Lower lobe of right lung (tissue), 2 donors: Measurements from ENCODE around the gene WBP1. TPM values are rescaled to one million over a fixed set of nuclear protein-coding genes. Genes with fewer than 3 reads are reported as not detected.

Experiments used
- ATAC-seq, 2 donors: fragments of 200-7000 bp; cut with Tn5 transposase; one replicate each; pipeline ENCODE4 v1.9.1; 2020 to 2022; ENCODE audit warnings: mild to moderate bottlenecking in 2 of 2, moderate library complexity in 2 of 2
- DNase-seq: peaks from one replicate; pipeline ENCODE4 v3.0.0-alpha.2; 2020
- H3K27ac ChIP-seq: fragments of 200-600 bp; one replicate; pipeline ENCODE4 v1.8.0; 2022
- H3K27me3 ChIP-seq: fragments of 200-600 bp; one replicate; pipeline ENCODE4 v1.8.0; 2022; ENCODE audit warnings: low read depth
- H3K36me3 ChIP-seq: fragments of 200-600 bp; one replicate; pipeline ENCODE4 v1.8.0; 2022; ENCODE audit warnings: mild to moderate bottlenecking
- H3K4me1 ChIP-seq: fragments of 200-600 bp; one replicate; pipeline ENCODE4 v1.8.0; 2022
- H3K4me3 ChIP-seq: fragments of 200-600 bp; one replicate; pipeline ENCODE4 v1.8.0; 2022; ENCODE audit warnings: mild to moderate bottlenecking
- H3K9me3 ChIP-seq: fragments of 200-600 bp; one replicate; pipeline ENCODE4 v1.8.0; 2022
- intact Hi-C: fragments of 100-400 bp; cut with DNase I; formaldehyde crosslinking; loops from one replicate; pipeline ENCODE4 v1.11.0; 2022
- total RNA-seq: library from RNA; stranded (reverse); fragmentation: NEBNext Ultra II Directional; extraction: Animal tissue kit (Norgen Biotek cat#: 25700); gene quantifications from one replicate; pipeline ENCODE4 v1.2.1, GENCODE V29; 2021
- TF ChIP-seq, protein P1 (sequence below): fragments of 200-600 bp; IDR thresholded peaks from one replicate; pipeline ENCODE4 v1.8.0; 2022; ENCODE audit warnings: antibody characterized with exemption, mild to moderate bottlenecking
- donor health status: DM: no; HTN: yes; CAD: no; lungs with severe emphysema.

Gene WBP1
- total RNA-seq, 1 donor from 2014 or later = 60.1 TPM

DNA sequence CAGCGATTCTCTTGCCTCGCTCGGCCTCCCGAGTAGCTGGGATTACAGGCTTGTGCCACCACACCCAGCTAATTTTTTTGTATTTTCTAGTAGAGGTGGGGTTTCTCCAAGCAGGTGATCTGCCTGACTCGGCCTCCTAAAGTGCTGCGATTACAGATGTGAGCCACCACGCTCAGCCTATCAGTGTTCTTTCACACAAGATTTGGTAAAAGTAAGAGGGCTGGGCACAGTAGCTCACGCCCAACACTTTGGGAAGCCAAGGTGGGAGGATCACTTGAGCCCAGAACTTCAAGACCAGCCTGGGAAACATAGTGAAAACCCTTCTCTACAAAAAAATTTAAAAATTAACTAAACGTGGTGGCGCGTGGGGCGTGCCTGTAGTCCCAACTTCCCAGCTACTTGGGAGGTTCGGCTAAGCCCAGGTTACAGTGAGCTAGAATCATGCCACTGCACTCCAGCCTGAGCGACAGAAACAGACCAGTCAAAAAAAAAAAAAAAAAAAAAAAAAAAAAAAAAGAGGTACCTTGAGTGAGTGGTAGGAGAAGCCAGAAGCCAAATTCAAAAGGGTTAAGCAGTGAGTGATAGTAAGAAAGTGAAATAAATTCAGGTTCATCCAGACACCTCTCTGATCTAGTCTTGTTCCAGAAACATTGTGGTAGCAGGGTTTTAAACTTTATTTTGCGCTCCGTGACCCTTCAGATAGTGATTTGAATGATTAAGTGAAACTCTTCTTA is 13.3 kb downstream of the WBP1 start:
- peak overlapping the region; percentile 81 for H3K4me3 ChIP-seq
- no peaks in the 10 kb centered on the region for H3K27me3 ChIP-seq
- H3K4me1 ChIP-seq = peaks cover 19% of the 10 kb centered on the region
- peak overlapping the region; percentile 88 for H3K27ac ChIP-seq
- TF ChIP-seq, protein P1, sequence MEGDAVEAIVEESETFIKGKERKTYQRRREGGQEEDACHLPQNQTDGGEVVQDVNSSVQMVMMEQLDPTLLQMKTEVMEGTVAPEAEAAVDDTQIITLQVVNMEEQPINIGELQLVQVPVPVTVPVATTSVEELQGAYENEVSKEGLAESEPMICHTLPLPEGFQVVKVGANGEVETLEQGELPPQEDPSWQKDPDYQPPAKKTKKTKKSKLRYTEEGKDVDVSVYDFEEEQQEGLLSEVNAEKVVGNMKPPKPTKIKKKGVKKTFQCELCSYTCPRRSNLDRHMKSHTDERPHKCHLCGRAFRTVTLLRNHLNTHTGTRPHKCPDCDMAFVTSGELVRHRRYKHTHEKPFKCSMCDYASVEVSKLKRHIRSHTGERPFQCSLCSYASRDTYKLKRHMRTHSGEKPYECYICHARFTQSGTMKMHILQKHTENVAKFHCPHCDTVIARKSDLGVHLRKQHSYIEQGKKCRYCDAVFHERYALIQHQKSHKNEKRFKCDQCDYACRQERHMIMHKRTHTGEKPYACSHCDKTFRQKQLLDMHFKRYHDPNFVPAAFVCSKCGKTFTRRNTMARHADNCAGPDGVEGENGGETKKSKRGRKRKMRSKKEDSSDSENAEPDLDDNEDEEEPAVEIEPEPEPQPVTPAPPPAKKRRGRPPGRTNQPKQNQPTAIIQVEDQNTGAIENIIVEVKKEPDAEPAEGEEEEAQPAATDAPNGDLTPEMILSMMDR = no peak
- DNase-seq (no peak), ATAC-seq (no peak)
- intact Hi-C loops = no loop called here
- peaks cover 22% of the 10 kb centered on the region for H3K36me3 ChIP-seq
- H3K9me3 ChIP-seq = no peaks in the 10 kb centered on the region

DNA sequence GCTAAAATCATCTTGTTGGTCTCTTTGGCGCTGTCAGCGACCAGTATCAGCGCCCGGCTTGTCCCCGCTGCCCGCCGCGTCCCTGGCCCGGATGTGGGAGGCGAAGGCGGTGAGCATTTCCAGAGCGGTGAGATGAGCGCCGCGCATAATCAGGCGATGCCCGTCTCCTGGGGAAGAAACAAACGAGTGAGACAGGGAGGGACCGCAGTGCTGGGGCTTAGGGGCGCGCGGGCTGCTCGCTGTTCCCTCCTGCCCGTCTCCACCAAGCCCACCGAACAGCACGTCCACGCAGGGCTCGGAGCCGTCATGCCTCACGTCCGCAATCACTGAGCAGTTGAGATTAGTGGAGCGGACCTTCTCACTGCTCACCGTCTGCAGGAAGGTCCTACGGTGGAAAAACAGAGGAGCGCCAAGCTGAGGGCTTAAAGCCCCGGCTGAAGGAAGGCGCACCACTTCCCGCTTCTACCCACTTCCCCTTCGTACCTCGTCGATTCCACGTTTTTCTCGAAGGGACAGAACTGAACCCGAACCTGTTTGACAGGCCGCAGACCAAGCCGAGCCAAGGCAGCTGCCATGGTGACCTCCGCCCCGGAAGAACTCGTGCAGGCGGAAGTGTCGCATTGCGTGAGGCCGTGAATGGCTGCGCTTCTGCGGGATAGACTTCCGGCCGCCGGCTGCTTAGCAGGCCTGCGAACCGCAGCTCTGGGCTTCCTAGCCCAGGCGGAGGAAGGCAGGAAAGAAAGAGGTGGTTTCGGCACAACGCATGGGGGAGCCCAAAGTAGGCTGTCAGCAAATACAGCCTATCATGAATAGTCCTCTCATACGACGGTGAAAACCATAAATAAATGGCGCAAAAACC is 14.1 kb downstream of the WBP1 start, which contains the start of gene MRPL53:
MRPL53 (minus strand) TSS at position 595 of the 859 bp plus-strand sequence; CDS start at position 575, 20 bp downstream.
- Histone ChIP-seq H3K27me3 (no peaks in the 10 kb centered on the region), H3K4me1 (peaks cover 27% of the 10 kb centered on the region), H3K4me3 (peak within 1 kb of the TSS; percentile 81), H3K36me3 (peaks cover 24% of the 10 kb centered on the region), H3K27ac (peak within 1 kb of the TSS; percentile 88), H3K9me3 (no peaks in the 10 kb centered on the region)
- DNase-seq (peak; percentile 95), ATAC-seq (peak; percentile 96 to 98)
- TF ChIP-seq, protein P1 = no peak
- intact Hi-C loops = no loop called here

DNA sequence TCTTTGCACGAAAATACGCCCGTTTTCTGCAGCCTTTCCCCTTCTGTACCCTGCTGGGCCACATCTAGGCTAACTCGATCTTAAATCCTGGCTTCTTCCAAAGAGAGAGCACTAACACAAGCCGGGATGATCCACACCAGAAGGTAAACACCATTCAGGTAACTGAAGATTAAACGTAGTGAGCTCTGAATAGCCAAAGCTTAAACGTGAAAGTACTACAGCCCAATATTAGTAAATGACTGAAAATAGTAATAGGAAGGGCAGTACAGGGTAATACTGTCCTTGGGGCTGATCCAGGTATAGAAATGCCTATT is 14.7 kb downstream of the WBP1 start:
- no peaks in the 10 kb centered on the region for H3K27me3 ChIP-seq
- intact Hi-C loops = no loop called here
- ATAC-seq (peak in 1 of 2 donors; percentile 3), DNase-seq (no peak)
- no peaks in the 10 kb centered on the region for H3K9me3 ChIP-seq
- H3K36me3 ChIP-seq = peaks cover 30% of the 10 kb centered on the region
- TF ChIP-seq, protein P1 = no peak
- peak overlapping the region; percentile 81 for H3K4me3 ChIP-seq
- peaks cover 29% of the 10 kb centered on the region for H3K4me1 ChIP-seq
- H3K27ac ChIP-seq = peak overlapping the region; percentile 88

DNA sequence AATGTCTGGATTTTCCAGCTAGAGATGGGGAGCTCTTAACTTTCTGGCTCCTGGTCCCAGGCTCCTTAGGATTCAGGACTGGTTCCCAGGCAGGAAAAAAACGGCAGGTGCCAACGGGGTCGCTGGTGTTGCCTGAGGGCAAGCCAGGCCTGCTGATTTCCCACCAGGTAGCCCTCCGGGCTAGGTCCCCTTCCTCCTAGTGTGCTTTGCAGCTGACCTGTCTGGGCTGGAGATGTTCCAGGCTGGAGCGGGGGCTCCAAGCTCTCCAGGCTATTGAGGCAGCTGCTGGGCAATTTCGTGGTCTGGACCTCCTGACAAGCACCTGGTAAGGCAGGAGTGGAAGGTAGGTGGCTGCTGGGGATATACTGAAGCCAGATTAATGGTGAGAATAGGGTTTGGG is 16.2 kb downstream of the WBP1 start:
- H3K27me3 ChIP-seq = no peaks in the 10 kb centered on the region

DNA sequence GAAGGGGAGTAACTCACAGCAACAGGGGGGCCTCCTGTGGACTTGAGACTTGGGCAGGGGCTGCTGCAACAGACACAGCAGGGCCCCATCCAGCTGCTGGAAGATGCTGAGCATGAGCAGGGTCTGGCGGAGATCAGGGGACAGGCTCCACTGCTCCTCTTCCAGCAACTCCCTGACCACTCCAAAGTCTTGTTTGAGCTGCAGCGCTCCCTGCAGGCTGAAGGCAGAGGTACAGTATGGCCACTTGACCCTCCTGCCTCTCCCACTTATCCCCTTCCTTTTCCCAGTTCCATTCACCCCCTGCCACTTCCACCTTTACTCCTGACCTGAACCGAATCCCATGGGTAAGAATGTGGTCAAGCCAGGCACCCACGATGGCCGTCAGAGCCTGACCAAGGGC is 16.7 kb downstream of the WBP1 start:
- Histone ChIP-seq H3K4me3 (no peak overlapping the region), H3K27ac (no peak overlapping the region), H3K4me1 (peaks cover 29% of the 10 kb centered on the region), H3K27me3 (no peaks in the 10 kb centered on the region), H3K9me3 (no peaks in the 10 kb centered on the region), H3K36me3 (peaks cover 38% of the 10 kb centered on the region)
- TF ChIP-seq, protein P1 = no peak
- no peak for DNase-seq
- intact Hi-C loops = no loop called here
- no peak for ATAC-seq

More for the DNA sequence above, 16.2 kb downstream of the WBP1 start:
- Histone ChIP-seq H3K4me1 (peaks cover 29% of the 10 kb centered on the region), H3K9me3 (no peaks in the 10 kb centered on the region), H3K4me3 (no peak overlapping the region), H3K36me3 (peaks cover 36% of the 10 kb centered on the region), H3K27ac (no peak overlapping the region)
- TF ChIP-seq, protein P1 = no peak
- ATAC-seq (no peak), DNase-seq (no peak)
- intact Hi-C loops = no loop called here
